ENCODE results near the gene GPR152. TPM values are rescaled to one million over a fixed set of nuclear protein-coding genes. Genes with fewer than 3 reads are reported as not detected.
"Not testable (repeated sequence)": the region's sequence is repeated elsewhere in the genome, so short reads cannot be mapped to it uniquely, and the experiment has no call there.

The GPR152 gene
- total RNA-seq, 2 donors from 2014 or later = not detected

GRCh38 chr11:67470337-67471002 is 17.9 kb upstream of the GPR152 start:
- H3K36me3 Mint-ChIP-seq = peaks cover 2 to 8% of the 10 kb centered on the region in 2 donors
- H3K27ac Mint-ChIP-seq = peak overlapping the region; percentile 16 to 82
- no peak for ATAC-seq
- no peak for DNase-seq (ENCODE audit: low spot score in 2 of 2)
- H3K9me3 Mint-ChIP-seq = no peaks in the 10 kb centered on the region

GRCh38 chr11:67469508-67469811 is 16.9 kb upstream of the GPR152 start:
- H3K36me3 Mint-ChIP-seq = peaks cover 7 to 15% of the 10 kb centered on the region in 2 donors

GRCh38 chr11:67468759-67469507 is 16.4 kb upstream of the GPR152 start, which contains the start of gene TMEM134:
TMEM134 (minus strand) TSS chr11:67469251; CDS start chr11:67469192, 59 bp downstream.
- peak within 1 kb of the TSS; percentile 82 to 97 for H3K27ac Mint-ChIP-seq
- peak; percentile 82 to 84 for ATAC-seq
- peaks cover 7 to 15% of the 10 kb centered on the region in 2 donors for H3K36me3 Mint-ChIP-seq
- H3K9me3 Mint-ChIP-seq = no peaks in the 10 kb centered on the region
- peak; percentile 90 to 92 for DNase-seq (ENCODE audit: low spot score in 2 of 2)

More at GRCh38 chr11:67469508-67469811, 16.9 kb upstream of the GPR152 start:
- no peaks in the 10 kb centered on the region for H3K9me3 Mint-ChIP-seq
- ATAC-seq (no peak), DNase-seq (ENCODE audit: low spot score in 2 of 2) (no peak)
- peak overlapping the region; percentile 82 to 93 for H3K27ac Mint-ChIP-seq

DNA sequence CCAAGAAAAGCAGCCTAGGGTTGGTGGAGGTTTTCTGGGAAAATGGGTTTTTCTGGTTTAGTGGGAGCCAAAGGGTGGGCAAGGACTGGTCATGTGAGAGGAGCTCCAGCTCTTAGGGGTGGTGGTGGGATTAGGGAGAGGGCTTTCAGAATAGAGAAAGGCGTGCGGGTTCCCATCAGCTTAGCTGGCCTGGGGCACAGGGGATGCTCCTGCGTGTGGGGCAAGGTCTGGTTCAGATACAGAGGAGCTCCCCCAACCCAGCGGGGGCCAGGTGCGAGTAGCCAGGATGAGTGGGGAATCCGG is 15.9 kb upstream of the GPR152 start:
- DNase-seq (ENCODE audit: low spot score in 2 of 2) (no peak), ATAC-seq (peak in 1 of 2 donors; percentile 1)
- peak overlapping the region; percentile 82 to 97 for H3K27ac Mint-ChIP-seq
- H3K36me3 Mint-ChIP-seq = peaks cover 7 to 15% of the 10 kb centered on the region in 2 donors
- no peaks in the 10 kb centered on the region for H3K9me3 Mint-ChIP-seq

DNA sequence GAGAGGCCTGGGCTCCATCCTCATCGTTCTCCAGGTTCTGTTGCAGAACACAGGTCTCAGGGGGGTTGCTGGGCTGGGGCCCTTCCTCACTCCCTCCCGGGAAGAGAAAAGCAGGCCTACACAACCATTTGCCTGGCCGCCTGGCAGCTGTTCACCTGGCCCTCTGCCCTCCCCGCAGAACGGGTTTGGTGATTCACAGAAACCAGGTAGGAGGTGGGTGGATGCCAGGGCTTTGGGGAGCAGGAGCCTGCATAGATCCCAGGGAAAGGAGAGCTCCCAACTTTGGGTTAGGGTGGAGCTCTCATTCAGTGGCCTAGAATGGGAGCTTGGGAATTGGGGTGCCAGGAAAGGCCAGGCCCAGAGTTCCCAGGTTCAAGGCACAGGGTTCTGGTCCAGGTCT is 15.5 kb upstream of the GPR152 start:
- Mint-ChIP-seq H3K27ac (peak overlapping the region; percentile 82 to 97), H3K9me3 (no peaks in the 10 kb centered on the region), H3K36me3 (peaks cover 7 to 15% of the 10 kb centered on the region in 2 donors)
- no peak for DNase-seq (ENCODE audit: low spot score in 2 of 2)
- no peak for ATAC-seq

DNA sequence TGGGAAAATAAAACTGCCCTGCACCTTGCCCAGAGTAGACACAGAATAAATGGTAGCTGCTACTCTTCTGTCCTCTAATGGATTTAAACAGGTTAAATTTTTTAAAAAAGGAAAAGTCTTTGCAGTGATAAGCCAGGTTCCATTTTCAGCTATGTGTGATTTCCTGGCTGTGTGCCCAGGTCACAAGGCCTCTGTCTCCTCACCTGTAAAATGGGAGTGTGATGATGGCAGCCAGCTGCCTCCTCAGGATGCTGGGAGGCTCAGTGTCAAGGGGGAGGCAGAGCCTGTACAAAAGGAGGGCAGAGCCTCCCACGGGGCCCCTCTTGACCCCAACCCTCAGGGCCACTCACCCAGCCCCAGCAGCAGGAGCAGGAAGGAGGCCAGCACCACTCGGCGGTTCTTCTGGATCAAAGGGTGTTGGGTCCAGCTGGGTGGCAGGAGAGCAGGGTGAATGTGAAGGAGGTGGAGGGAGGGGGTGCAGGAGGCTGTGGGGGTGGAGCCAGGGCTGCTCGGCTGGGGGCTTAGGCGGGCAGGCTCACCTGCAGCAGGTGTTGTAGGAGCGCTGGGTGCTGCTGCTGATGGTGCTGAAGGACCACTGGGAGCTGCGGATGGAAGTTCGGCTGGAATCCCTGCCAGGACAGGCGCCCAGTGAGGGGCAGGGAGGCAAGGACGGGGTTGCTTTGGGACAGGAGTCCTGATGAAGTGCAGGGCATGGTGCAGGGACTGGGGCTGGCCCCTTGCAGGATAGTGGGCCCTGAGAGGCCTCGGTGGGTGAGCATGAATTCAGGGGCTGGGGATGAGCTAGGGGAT is 14.6 kb upstream of the GPR152 start:
- Mint-ChIP-seq H3K27ac (peak overlapping the region; percentile 82 to 97), H3K36me3 (peaks cover 7 to 15% of the 10 kb centered on the region in 2 donors), H3K9me3 (no peaks in the 10 kb centered on the region)
- no peak for ATAC-seq
- DNase-seq (ENCODE audit: low spot score in 2 of 2) = no peak

DNA sequence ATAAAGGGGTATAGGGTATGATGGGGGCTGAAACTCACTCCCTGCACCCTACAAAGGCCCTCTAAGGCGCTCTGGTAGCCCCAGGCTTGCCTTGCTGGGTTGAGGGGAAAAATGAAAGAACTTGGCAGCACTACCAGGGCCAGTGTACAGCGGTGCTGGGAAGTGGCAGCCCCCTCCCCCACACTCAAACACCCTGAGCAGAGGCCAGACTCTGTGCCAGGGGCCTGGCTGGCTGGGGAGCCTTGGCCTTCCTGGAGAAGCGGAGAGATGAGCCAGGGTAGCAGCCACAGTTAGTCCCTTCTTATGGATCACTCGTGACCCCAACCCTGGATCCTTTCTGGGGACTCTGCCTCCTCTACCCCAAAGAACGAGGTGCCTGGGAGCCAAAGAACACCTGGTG is 13.8 kb upstream of the GPR152 start:
- H3K36me3 Mint-ChIP-seq = peaks cover 7 to 15% of the 10 kb centered on the region in 2 donors
- ATAC-seq = no peak
- DNase-seq (ENCODE audit: low spot score in 2 of 2) = no peak
- H3K27ac Mint-ChIP-seq = no peak overlapping the region
- H3K9me3 Mint-ChIP-seq = no peaks in the 10 kb centered on the region

- not testable (repeated sequence) for ATAC-seq; DNase-seq (ENCODE audit: low spot score in 2 of 2); H3K9me3 Mint-ChIP-seq
- H3K27ac Mint-ChIP-seq = peak overlapping the region in 1 of 2 donors; percentile 97
- peaks cover 7 to 15% of the 10 kb centered on the region in 2 donors for H3K36me3 Mint-ChIP-seq
These were observed 13.0 kb upstream of the GPR152 start for GRCh38 chr11:67465530-67465929.

DNA sequence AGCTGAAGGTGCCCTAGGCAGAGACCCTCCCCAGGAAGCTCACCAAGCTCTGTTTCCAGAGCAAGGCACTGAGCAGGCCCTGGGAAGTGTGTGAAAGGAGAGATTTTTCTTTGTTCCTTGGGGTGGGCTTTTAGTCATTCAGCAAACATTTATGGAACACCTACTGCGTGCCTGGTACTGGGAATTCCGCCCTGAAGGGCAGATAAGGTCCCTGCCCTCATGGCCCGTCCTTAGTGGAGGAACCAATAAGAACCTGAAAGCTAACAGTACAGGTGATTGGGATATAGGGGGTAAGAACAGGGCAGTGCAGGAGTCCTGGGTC is 12.6 kb upstream of the GPR152 start:
- Mint-ChIP-seq H3K36me3 (peaks cover 7 to 15% of the 10 kb centered on the region in 2 donors), H3K27ac (peak overlapping the region in 1 of 2 donors; percentile 97), H3K9me3 (no peaks in the 10 kb centered on the region)
- DNase-seq (ENCODE audit: low spot score in 2 of 2) (no peak), ATAC-seq (no peak)

- H3K27ac Mint-ChIP-seq = peak overlapping the region; percentile 81 to 97
- H3K36me3 Mint-ChIP-seq = peaks cover 7 to 15% of the 10 kb centered on the region in 2 donors
- DNase-seq (ENCODE audit: low spot score in 2 of 2) (peak; percentile 91 to 92), ATAC-seq (peak; percentile 81 to 86)
- H3K9me3 Mint-ChIP-seq = no peaks in the 10 kb centered on the region
These were observed 12.1 kb upstream of the GPR152 start for GRCh38 chr11:67464411-67465188.

DNA sequence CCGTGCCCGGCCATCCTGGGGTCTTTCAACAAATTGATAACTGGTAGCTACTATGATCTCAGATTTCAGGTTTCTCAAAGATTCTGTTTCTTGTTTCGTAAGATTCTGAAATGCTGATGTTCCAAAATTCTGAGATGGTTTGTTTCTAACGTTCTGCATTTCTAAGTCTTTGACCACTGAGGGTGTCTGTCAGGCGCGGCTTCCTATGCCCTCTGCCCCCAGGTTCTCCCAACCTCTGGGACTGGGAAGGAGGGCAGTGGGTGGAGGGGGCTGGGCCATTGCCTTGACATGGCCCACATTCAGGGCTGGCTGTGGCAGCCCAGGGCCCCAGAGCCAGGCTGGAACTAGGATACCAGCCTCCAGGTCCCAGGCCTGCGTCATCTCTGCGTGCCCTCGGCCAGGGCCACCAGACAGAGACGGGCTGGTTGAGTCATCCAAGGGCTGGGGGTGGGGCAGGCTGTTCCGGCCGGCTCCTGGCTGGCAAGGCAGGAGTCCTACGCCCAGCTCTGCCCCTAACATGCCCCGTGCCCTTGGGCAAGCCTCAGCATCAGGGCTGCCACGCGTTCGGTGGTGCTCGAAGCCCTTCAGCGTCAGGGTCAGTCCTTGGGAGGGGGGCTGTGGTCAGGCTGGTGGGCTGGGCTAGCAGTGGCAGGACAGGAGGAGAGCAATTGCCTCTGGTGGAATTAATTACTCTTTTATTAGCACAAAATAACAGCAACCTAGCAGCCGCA is 11.3 kb upstream of the GPR152 start:
- no peak for ATAC-seq
- Mint-ChIP-seq H3K27ac (peak overlapping the region; percentile 81 to 97), H3K36me3 (peaks cover 7 to 15% of the 10 kb centered on the region in 2 donors), H3K9me3 (no peaks in the 10 kb centered on the region)
- peak in 1 of 2 donors; percentile 56 for DNase-seq (ENCODE audit: low spot score in 2 of 2)

DNA sequence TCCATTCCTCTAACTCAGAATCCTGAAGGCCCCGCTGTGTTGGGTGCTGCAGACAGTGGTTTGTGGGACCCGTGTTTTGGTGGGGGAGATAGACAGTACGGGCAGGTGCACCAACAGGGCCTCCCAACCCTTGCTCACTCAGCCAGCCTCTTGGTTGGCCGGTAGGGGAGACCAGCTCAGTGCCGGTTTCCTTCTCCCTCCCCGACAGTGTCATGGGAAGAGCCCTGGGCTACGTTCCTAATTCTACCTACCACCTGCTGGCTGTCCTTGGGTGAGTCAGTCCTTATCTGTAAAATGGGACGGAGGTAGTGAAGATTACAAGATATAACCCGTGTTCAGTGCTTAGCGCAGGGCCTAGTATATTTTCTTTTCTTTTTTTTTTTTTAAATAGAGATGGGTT is 10.7 kb upstream of the GPR152 start:
- DNase-seq (ENCODE audit: low spot score in 2 of 2) (no peak), ATAC-seq (no peak)
- Mint-ChIP-seq H3K36me3 (peaks cover 7 to 11% of the 10 kb centered on the region in 2 donors), H3K27ac (no peak overlapping the region), H3K9me3 (no peaks in the 10 kb centered on the region)

- H3K36me3 Mint-ChIP-seq = no peaks in the 10 kb centered on the region
- no peak overlapping the region for H3K27ac Mint-ChIP-seq
- DNase-seq (ENCODE audit: low spot score in 2 of 2) = no peak
- no peak for ATAC-seq
- no peaks in the 10 kb centered on the region for H3K9me3 Mint-ChIP-seq
These were observed 5.7 kb upstream of the GPR152 start for GRCh38 chr11:67458266-67458665.

DNA sequence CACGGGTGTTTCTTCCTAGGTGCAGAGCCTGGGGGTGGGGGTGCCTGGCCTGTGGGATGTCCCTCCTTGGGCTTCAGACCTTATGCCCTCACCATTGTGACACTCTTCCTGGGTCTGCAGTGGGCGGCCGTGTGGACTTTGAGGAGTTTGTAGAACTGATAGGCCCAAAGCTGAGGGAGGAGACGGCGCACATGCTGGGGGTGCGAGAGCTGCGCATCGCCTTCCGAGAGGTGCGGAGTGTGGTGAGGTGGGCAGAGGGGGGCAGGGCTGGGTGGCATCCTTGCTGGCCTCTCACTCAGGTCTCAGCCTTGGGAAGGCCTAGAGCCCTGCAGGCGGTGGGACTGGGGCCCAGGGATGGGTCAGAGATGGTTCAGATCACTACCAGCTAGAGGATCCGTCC is 4.9 kb upstream of the GPR152 start:
- ATAC-seq (no peak), DNase-seq (ENCODE audit: low spot score in 2 of 2) (no peak)
- H3K36me3 Mint-ChIP-seq = no peaks in the 10 kb centered on the region
- no peaks in the 10 kb centered on the region for H3K9me3 Mint-ChIP-seq
- peak overlapping the region in 1 of 2 donors; percentile 46 for H3K27ac Mint-ChIP-seq

GRCh38 chr11:67456068-67456705 is 3.7 kb upstream of the GPR152 start:
- Mint-ChIP-seq H3K9me3 (no peaks in the 10 kb centered on the region), H3K27ac (no peak overlapping the region), H3K36me3 (no peaks in the 10 kb centered on the region)
- no peak for ATAC-seq
- DNase-seq (ENCODE audit: low spot score in 2 of 2) = no peak
